ENCODE results near the gene CXCR2. TPM values are rescaled to one million over a fixed set of nuclear protein-coding genes. Genes with fewer than 3 reads are reported as not detected.

The CXCR2 gene
- polyA plus RNA-seq, 1 of the 3 experiments (the other 2 are of a cell fraction), result not detected

- no peak for DNase-seq
- H3F3A ChIP-seq (replicated peaks; ENCODE audit: insufficient read depth), result no peaks in the 10 kb centered on the region
- CTCF ChIA-PET, result interaction anchor here (1.1 to 1.5 kb wide), 3 partner anchors 17 to 22 kb away, joined by 3 to 6 read pairs (median 5); no protein-coding TSS in a partner anchor
- H4K20me1 ChIP-seq (ENCODE audit: insufficient read depth), result no peaks in the 10 kb centered on the region
- no peaks in the 10 kb centered on the region for H3K9me2 ChIP-seq
- no peaks in the 10 kb centered on the region for H3K9me3 ChIP-seq
- H3K36me3 ChIP-seq (replicated peaks in 1 of 2; ENCODE audit: control insufficient read depth in 1 of 2, insufficient read depth in 2 of 2, low read length in 1 of 2), result no peaks in the 10 kb centered on the region
- no peak within 1 kb of the TSS for H3K9ac ChIP-seq
- no peak within 1 kb of the TSS for H3K4me2 ChIP-seq
- H2AFZ ChIP-seq (ENCODE audit: low read depth), result no peak within 1 kb of the TSS
- no peaks in the 10 kb centered on the region for H3K79me2 ChIP-seq (ENCODE audit: insufficient read depth)
- no peak within 1 kb of the TSS for H3K27ac ChIP-seq (ENCODE audit: low read depth in 2 of 2, low read length in 1 of 2)
- TF ChIP-seq YY1 (IDR thresholded peaks at IDR 0.05; ENCODE audit: low read depth), result no peak
- TF ChIP-seq NRF1 (IDR thresholded peaks at IDR 0.05; ENCODE audit: low read depth, low read length), result no peak
- TF ChIP-seq REST (IDR thresholded peaks at IDR 0.05; ENCODE audit: low read depth, low read length), result no peak
- no peak for TF ChIP-seq TEAD4 (IDR thresholded peaks at IDR 0.05; ENCODE audit: borderline replicate concordance, insufficient read depth)
- no peak for TF ChIP-seq GATA2 (CRISPR knock-in tag; IDR thresholded peaks at IDR 0.05)
- TF ChIP-seq CTCF (IDR thresholded peaks at IDR 0.05), result no peak
- TF ChIP-seq MAX (IDR thresholded peaks at IDR 0.05; ENCODE audit: low read depth), result no peak
- TF ChIP-seq NFIC (IDR thresholded peaks at IDR 0.05; ENCODE audit: borderline replicate concordance), result no peak
- TF ChIP-seq POLR2AphosphoS5 (IDR thresholded peaks at IDR 0.05; ENCODE audit: low read depth, low read length), result no peak
- no peak for TF ChIP-seq FOXM1 (IDR thresholded peaks at IDR 0.05; ENCODE audit: low read depth)
- no peak for TF ChIP-seq USF1 (IDR thresholded peaks at IDR 0.05; ENCODE audit: borderline replicate concordance, low read depth)
- no peak for TF ChIP-seq RAD21 (IDR thresholded peaks at IDR 0.05; ENCODE audit: low read length)
- no peak for TF ChIP-seq EZH2phosphoT487 (IDR thresholded peaks at IDR 0.05; ENCODE audit: borderline replicate concordance, low read depth)
- no peak for TF ChIP-seq PBX3 (IDR thresholded peaks at IDR 0.05)
- TF ChIP-seq TAF1 (IDR thresholded peaks at IDR 0.05; ENCODE audit: borderline replicate concordance, low read depth, low read length), result no peak
- TF ChIP-seq TCF12 (IDR thresholded peaks at IDR 0.05), result no peak
- TF ChIP-seq JUND (IDR thresholded peaks at IDR 0.05), result no peak
- no peak for TF ChIP-seq GABPA (IDR thresholded peaks at IDR 0.05; ENCODE audit: low read depth)
- no peak for TF ChIP-seq FOSL2 (IDR thresholded peaks at IDR 0.05; ENCODE audit: borderline replicate concordance, low read depth)
- TF ChIP-seq EP300 (IDR thresholded peaks at IDR 0.05; ENCODE audit: borderline replicate concordance in 1 of 2, low read depth in 1 of 2, low read length in 1 of 2), result no peak
- H3K4me1 ChIP-seq (ENCODE audit: control insufficient read depth in 1 of 2, insufficient read depth in 2 of 2, low read depth in 1 of 2, low read length in 1 of 2), result no peaks in the 10 kb centered on the region
- WGBS (ENCODE audit: low lambda C conversion rate), result 53% methylated on average over 3 of the region's 3 CpGs
- POLR2A ChIA-PET, result no interaction called here
- peaks cover 19% of the 10 kb centered on the region; the same call in 1 of the 2 replicates for H3K27me3 ChIP-seq (ENCODE audit: insufficient read depth)
- H3K4me3 ChIP-seq (ENCODE audit: low read depth in 2 of 2, low read length in 1 of 2), result no peak within 1 kb of the TSS
Observed at GRCh38 chr2:218166791-218167190, 41.0 kb downstream of the CXCR2 start, which contains the start of gene CXCR1. TSS of gene CXCR1 (minus strand) at chr2:218166962. CDS start at chr2:218165211, 1,751 bp downstream.

Measured in SK-N-SH (cell line).